Fibroblast of mammary gland (primary cell): ENCODE results near the gene MED13L.

Experiments used
- DNase-seq: peaks from one replicate; pipeline ENCODE4 v3.0.0-alpha.2; 2010; ENCODE audit warnings: low read depth
- H3K4me3 ChIP-seq: 2 replicates; pipeline ENCODE4 v1.5.1; 2011; ENCODE audit warnings: low read depth, mild to moderate bottlenecking, low read length, moderate library complexity; ENCODE audit not compliant: control insufficient read depth
- TF ChIP-seq, protein P1 (sequence below): conservative IDR thresholded peaks from 2 replicates; pipeline ENCODE4 v1.5.1; 2011; ENCODE audit warnings: low read depth, low read length, inconsistent platforms; ENCODE audit not compliant: control insufficient read depth, insufficient read depth

The MED13L gene

DNA sequence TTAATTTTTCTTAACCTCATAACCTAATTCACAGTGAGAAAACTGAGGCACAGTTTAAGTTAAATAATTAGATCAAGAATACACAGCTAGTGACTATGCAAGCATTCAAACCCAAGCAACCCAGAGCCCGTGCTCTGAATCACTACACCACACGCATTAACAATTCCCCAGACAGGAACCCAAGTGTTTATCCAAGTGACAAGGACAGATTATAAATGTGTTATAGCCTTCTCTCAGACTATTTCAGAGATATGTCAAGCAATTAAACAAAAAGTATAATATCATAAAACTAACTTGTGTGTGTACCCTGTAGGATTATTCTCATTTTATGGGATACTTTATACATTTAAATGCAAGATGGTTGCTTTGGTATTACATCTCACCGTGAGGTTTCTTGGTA lies 43.8 kb downstream of the MED13L start:
- TF ChIP-seq, protein P1, sequence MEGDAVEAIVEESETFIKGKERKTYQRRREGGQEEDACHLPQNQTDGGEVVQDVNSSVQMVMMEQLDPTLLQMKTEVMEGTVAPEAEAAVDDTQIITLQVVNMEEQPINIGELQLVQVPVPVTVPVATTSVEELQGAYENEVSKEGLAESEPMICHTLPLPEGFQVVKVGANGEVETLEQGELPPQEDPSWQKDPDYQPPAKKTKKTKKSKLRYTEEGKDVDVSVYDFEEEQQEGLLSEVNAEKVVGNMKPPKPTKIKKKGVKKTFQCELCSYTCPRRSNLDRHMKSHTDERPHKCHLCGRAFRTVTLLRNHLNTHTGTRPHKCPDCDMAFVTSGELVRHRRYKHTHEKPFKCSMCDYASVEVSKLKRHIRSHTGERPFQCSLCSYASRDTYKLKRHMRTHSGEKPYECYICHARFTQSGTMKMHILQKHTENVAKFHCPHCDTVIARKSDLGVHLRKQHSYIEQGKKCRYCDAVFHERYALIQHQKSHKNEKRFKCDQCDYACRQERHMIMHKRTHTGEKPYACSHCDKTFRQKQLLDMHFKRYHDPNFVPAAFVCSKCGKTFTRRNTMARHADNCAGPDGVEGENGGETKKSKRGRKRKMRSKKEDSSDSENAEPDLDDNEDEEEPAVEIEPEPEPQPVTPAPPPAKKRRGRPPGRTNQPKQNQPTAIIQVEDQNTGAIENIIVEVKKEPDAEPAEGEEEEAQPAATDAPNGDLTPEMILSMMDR: no peak
- no peak overlapping the region for H3K4me3 ChIP-seq
- no peak for DNase-seq

GRCh38 chr12:116227811-116228210 lies 49.7 kb downstream of the MED13L start:
- TF ChIP-seq, protein P1: no peak

DNA sequence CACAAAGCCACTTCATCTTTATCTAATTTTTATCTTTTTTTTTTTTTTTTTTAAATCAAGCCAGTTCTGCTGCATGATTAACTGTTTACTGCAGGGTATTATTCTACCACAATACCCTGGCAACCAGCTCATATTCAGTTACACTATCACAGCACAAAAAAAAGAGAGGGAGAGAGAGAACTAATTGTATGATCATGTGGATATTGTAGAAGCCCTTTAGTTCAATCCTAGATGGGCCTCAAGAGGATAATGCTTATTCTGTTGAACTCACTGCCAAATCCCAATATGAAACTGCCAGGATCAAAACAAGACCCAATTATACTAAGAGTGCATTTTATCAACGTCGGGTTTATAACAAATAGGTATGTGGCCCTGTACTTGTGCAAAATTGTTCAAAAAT lies 51.5 kb downstream of the MED13L start:
- no peak overlapping the region for H3K4me3 ChIP-seq
- no peak for DNase-seq
- TF ChIP-seq, protein P1: no peak

More at GRCh38 chr12:116227811-116228210, 49.7 kb downstream of the MED13L start:
- DNase-seq: no peak
- H3K4me3 ChIP-seq: no peak overlapping the region

DNA sequence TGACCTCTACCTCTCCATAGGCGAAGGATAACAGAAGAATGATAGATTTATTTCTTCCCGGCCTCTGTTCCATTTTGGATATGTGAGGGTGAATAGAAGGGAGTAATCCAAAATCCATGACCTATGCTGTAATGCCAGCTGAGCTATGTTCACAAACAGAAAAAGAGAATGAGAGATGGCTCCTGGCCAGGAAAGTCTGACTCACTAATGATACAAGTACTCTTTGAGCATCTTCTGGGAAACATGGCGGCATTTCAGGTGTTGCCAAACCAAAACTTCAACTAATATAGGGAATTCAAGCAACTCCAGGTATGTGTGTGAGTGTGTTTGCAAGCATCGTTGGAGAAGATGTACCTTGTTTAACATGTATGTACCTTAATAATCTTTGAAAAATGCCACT lies 55.1 kb downstream of the MED13L start:
- peak; percentile 95 for DNase-seq
- TF ChIP-seq, protein P1: no peak
- H3K4me3 ChIP-seq: no peak overlapping the region

DNA sequence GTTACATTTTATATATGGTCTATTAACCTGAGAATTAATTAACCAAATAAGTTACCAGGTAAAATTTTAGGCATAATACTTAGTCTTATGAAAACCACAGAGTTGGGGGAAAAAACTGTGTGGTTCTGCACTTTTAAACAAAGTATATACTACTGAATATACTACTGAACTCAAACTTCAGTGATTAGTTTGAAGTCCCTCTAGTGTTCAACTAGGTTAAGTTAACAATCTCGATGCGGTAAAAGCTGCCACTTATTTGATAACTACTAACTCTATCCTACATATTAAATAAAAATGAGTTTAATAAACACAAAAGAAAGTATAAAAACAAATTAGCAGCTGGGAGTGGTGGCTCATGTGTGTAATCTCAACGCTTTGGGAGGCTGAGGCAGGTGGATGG lies 56.7 kb downstream of the MED13L start:
- no peak for DNase-seq
- no peak overlapping the region for H3K4me3 ChIP-seq
- TF ChIP-seq, protein P1: peak; percentile 3

DNA sequence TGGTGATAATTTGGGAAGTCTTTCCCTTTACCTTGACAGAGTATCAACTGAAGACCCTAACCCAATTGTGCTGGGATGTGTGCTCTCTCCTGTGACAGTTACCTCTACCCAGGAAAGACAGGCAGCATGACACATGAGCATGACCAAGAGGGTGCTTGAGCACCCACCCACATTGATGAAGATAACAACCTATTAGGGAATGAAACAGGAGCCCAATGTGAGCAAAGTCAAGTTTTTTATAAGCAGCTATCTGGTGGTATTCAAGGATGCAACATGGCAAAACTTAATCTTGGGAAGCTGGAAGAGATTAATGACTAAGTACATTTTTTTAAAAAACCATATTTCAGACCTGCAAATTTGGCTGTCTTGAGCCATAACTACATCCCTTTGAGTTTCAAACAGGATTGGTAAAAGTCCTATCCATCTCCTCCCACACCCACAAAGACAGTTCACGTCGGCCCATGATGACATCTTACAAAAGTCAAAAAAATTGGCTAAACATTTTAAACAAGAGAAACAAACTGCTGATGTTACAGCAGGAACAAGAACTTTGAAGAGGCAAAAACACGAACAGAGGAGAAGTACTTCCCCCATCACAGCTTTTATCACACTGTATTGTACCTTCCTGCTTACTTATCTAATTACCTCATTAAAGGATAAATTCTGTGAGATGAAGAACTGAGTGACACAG lies 60.3 kb downstream of the MED13L start:
- TF ChIP-seq, protein P1: no peak
- DNase-seq: no peak
- no peak overlapping the region for H3K4me3 ChIP-seq
